ENCODE results near the gene PPP1R13B.

Gene PPP1R13B

DNA sequence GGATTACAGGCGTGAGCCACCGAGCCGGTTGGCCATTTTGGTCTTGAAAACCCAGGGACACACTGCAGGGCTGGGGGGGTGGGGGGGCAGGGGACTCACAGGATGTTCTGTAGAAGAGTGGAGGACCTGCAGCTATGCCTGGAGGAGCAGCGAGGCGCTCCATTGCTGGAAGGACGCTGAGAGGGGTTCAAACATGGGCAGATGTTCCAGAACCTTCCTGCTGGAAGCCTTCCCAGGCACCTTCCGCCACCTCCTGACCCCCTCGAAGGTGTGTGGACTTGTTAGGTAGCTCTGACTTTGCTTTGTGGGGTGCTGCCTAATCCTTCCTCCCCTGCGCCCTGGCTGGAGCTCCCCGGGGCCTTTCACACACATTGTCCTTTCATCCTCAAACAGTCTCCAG, 19.6 kb upstream of the PPP1R13B start:
- no peak for DNase-seq (ENCODE audit: low read depth)

DNA sequence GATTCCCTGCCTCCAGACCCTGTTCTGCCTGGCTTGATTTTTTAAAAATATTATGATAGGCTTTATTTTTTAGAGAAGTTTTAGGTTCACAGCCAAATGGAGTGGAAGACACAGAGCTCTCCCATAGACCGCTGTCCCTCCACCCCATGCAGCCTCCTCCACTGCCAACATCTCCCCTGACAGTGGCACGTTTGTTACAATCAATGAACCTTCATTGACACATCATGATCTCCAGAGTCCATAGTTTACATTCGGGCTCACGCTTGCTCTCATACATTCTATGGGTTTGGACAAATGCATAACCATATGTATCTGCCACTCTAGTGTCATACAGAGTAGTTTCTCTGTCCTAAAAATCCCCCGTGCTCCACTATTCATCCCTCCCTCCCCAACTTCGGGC, 15.9 kb upstream of the PPP1R13B start:
- DNase-seq (ENCODE audit: low read depth) = no peak
- no peak overlapping the region for H3K4me3 ChIP-seq (ENCODE audit: low read depth, low read length)
- TF ChIP-seq, protein P1, sequence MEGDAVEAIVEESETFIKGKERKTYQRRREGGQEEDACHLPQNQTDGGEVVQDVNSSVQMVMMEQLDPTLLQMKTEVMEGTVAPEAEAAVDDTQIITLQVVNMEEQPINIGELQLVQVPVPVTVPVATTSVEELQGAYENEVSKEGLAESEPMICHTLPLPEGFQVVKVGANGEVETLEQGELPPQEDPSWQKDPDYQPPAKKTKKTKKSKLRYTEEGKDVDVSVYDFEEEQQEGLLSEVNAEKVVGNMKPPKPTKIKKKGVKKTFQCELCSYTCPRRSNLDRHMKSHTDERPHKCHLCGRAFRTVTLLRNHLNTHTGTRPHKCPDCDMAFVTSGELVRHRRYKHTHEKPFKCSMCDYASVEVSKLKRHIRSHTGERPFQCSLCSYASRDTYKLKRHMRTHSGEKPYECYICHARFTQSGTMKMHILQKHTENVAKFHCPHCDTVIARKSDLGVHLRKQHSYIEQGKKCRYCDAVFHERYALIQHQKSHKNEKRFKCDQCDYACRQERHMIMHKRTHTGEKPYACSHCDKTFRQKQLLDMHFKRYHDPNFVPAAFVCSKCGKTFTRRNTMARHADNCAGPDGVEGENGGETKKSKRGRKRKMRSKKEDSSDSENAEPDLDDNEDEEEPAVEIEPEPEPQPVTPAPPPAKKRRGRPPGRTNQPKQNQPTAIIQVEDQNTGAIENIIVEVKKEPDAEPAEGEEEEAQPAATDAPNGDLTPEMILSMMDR (IDR thresholded peaks at IDR 0.05; ENCODE audit: control insufficient read depth, extremely low read depth, insufficient read depth) = no peak

More for the DNA sequence above, 19.6 kb upstream of the PPP1R13B start:
- H3K4me3 ChIP-seq (ENCODE audit: low read depth, low read length) = no peak overlapping the region
- TF ChIP-seq, protein P1 (IDR thresholded peaks at IDR 0.05; ENCODE audit: control insufficient read depth, extremely low read depth, insufficient read depth) = no peak

DNA sequence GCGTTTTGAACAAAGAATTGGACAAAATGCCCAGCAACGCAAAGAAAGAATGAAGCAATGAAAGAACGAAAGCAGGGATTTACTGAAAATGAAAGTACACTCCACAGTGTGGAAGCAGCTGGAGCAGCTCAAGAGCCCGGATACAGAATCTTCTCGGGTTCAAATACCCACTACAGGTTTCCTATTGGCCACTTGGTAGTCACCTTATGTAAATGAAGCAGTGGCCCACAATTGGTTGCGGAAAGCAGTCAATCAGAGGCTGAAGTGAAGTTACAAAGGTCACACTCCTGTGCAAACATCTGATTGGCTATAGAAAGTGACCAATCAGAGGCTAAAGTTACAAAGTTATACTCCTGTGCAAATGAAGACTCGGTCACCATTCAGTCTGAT, 15.0 kb upstream of the PPP1R13B start:
- TF ChIP-seq, protein P1 (IDR thresholded peaks at IDR 0.05; ENCODE audit: control insufficient read depth, extremely low read depth, insufficient read depth) = no peak
- no peak for DNase-seq (ENCODE audit: low read depth)
- H3K4me3 ChIP-seq (ENCODE audit: low read depth, low read length) = no peak overlapping the region

DNA sequence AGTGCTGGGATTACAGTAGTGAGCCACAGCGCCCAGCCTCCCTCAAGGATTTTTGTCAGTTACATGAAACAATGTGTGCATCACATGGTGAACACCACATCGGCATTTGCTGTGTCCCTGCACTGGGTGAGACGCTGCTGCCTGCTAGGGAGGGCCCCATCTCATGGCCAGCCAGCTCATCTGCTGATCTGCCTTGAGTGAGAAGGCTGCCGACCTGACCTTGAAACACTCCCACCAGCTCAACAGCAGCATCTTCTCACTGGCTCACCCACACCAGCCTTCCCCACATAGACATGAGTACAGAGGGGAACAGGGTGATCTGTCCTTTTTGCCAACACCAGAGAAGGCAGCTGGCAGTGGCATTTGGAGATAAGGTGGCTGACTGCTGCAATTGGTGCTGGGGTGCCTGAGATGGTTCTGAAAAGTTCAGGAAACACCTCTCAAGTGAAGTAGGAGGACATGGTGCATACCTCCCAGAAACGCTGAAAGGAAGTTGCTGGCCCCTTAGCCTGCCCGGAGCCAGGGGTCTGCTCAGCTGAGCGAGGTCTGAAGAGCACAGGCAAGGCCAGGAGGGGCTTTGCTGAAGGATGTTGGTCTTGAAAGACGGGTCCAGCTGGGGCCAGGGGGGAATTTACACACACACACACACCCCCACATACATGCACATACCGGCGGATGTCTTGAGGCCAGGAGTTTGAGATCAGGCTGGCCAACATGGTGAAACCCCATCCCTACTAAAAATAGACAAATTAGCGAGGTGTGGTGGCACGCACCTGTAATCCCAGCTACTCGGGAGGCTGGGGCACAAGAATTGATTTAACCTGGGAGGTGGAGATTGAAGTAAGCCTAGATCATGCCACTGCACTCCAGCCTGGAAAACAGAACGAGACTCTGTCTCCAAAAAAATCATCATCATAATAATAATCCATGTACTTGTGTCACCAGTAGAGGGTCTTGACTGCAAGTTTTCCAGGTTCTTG, 14.3 kb upstream of the PPP1R13B start:
- DNase-seq (ENCODE audit: low read depth) = no peak
- no peak overlapping the region for H3K4me3 ChIP-seq (ENCODE audit: low read depth, low read length)
- TF ChIP-seq, protein P1 (IDR thresholded peaks at IDR 0.05; ENCODE audit: control insufficient read depth, extremely low read depth, insufficient read depth) = no peak

DNA sequence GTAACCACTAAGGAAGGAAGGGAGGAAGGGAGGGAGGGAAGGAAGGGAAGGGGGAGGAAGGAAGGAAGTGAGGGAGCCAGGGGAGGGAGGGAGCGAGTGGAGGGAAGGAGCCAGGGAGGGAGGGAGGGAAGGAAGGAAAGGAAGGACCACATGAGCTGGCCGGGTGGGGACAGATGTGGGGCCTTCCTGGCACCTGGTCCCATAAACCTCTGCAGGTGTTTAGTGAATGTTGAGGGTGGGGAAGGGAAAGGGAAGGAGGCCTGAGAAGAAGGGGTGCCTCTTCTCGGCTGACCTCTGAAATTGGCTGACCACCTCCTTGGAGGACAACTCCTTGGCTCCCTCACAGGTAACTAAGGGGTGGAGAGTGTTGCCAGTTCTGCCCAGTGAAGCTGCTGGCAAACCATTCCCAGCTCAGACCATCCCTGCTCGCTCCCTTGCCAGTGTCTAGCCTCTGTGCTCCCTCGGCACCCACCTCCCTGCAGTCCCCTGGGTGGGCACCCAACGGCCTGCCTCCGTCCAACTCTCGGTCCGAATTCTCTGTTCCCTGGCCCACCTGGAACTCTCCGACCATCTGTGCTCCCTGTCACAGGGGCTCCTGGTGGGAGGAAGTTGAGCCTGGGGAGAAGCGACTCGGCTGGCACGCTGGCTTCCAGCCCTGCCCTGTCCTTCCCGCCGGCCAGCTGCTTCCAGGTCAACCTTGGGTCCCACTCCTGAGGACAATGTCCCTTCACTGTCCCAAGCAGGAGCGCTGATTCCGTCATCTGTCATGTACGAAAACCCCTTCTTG, 12.2 kb upstream of the PPP1R13B start:
- DNase-seq (ENCODE audit: low read depth) = no peak
- no peak overlapping the region for H3K4me3 ChIP-seq (ENCODE audit: low read depth, low read length)
- TF ChIP-seq, protein P1 (IDR thresholded peaks at IDR 0.05; ENCODE audit: control insufficient read depth, extremely low read depth, insufficient read depth) = no peak

DNA sequence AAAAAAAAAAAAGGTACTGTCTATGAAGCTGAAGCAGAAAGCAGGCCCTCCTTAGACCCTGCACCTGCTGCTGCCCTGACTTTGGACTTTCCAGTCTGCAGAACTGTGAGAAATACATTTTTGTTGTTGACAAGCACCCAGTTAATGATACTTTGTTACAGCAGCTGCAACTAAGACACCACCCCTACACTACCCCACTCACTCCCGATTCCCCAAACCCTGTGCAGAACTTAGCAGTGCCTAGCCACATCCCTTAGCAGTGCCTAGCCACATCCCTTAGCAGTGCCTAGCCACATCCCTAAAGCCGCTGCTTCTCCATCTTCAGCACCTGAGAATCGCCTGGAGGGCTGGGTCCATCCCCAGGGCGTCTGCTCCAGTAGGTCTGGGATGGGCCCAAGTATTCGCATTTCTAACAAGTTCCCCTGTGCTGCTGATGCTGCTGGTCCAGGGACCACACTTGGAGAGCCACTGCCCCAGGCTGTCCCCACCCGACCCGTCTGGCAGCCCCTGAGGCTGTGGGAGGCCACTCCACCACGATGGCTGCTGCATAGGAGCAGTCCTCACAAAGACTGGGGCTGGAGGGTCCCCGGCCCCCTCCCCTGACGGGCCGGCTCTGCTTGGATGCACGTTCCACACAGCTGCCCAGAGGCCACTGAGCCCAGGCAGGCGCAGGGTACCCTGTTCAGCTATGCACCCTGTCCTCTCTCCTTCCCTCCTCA, 10.8 kb upstream of the PPP1R13B start:
- DNase-seq (ENCODE audit: low read depth) = no peak
- no peak overlapping the region for H3K4me3 ChIP-seq (ENCODE audit: low read depth, low read length)
- TF ChIP-seq, protein P1 (IDR thresholded peaks at IDR 0.05; ENCODE audit: control insufficient read depth, extremely low read depth, insufficient read depth) = no peak

Measured in LNCaP clone FGC (cell line).